ENCODE data around the gene SORCS2. TPM values are rescaled to one million over a fixed set of nuclear protein-coding genes. Genes with fewer than 3 reads are reported as not detected.

Gene SORCS2
- total RNA-seq, 4 donors from 2014 or later, result 1.1 to 2.5 (median 2.0) TPM

- no peak for DNase-seq
- Histone ChIP-seq H3K4me3 (no peak overlapping the region), H3K27ac (no peak overlapping the region), H3K36me3 (no peaks in the 10 kb centered on the region), H3K9me3 (no peaks in the 10 kb centered on the region), H3K27me3 (peaks cover 0 to 92% (median 0%) of the 10 kb centered on the region in 4 donors), H3K4me1 (peaks cover 0 to 29% (median 0%) of the 10 kb centered on the region in 3 donors)
- 28 to 45% methylated on average over 8 to 9 of the region's 19 CpGs for WGBS, 2 donors
- TF ChIP-seq POLR2A (IDR thresholded peaks at IDR 0.05) (no peak), CTCF (IDR thresholded peaks at IDR 0.05) (no peak)
- intact Hi-C loops (cut with DNase I), result no loop called here
These were observed 327.5 kb downstream of the SORCS2 start for GRCh38 chr4:7519638-7520376.

- TF ChIP-seq CTCF (IDR thresholded peaks at IDR 0.05) (no peak), POLR2A (IDR thresholded peaks at IDR 0.05) (no peak)
- intact Hi-C loops (cut with DNase I), result no loop called here
- 78% methylated on average over 6 of the region's 6 CpGs; no CpG with 5 or more reads in 1 of the 2 donors for WGBS, 2 donors
- Histone ChIP-seq H3K27me3 (peaks cover 0 to 88% (median 0%) of the 10 kb centered on the region in 4 donors), H3K9me3 (no peaks in the 10 kb centered on the region), H3K4me1 (peaks cover 0 to 19% (median 0%) of the 10 kb centered on the region in 3 donors), H3K36me3 (no peaks in the 10 kb centered on the region), H3K27ac (no peak overlapping the region), H3K4me3 (no peak overlapping the region)
- no peak for DNase-seq
These were observed 329.3 kb downstream of the SORCS2 start for GRCh38 chr4:7521666-7522065.

- 77 to 80% methylated on average over 5 to 6 of the region's 6 CpGs for WGBS, 2 donors
- TF ChIP-seq POLR2A (IDR thresholded peaks at IDR 0.05), result no peak
- TF ChIP-seq CTCF (IDR thresholded peaks at IDR 0.05), result no peak
- H3K27ac ChIP-seq, result no peak overlapping the region
- intact Hi-C loops (cut with DNase I), result no loop called here
- H3K36me3 ChIP-seq, result no peaks in the 10 kb centered on the region
- H3K9me3 ChIP-seq, result no peaks in the 10 kb centered on the region
- H3K4me3 ChIP-seq, result no peak overlapping the region
- DNase-seq, result no peak
- H3K4me1 ChIP-seq, result peaks cover 0 to 19% (median 0%) of the 10 kb centered on the region in 3 donors
- peaks cover 0 to 80% (median 0%) of the 10 kb centered on the region in 4 donors for H3K27me3 ChIP-seq
These were observed 330.3 kb downstream of the SORCS2 start for GRCh38 chr4:7522452-7523220.

- Histone ChIP-seq H3K27ac (no peak overlapping the region), H3K4me3 (no peak overlapping the region), H3K9me3 (no peaks in the 10 kb centered on the region), H3K27me3 (peaks cover 0 to 71% (median 0%) of the 10 kb centered on the region in 4 donors), H3K4me1 (peaks cover 0 to 18% (median 0%) of the 10 kb centered on the region in 3 donors), H3K36me3 (no peaks in the 10 kb centered on the region)
- no peak for DNase-seq
- WGBS, 2 donors, result 89 to 94% methylated on average over 7 to 11 of the region's 12 CpGs
- intact Hi-C loops (cut with DNase I), result no loop called here
- no peak for TF ChIP-seq CTCF (IDR thresholded peaks at IDR 0.05)
- TF ChIP-seq POLR2A (IDR thresholded peaks at IDR 0.05), result no peak
These were observed 331.2 kb downstream of the SORCS2 start for GRCh38 chr4:7523526-7523925.

Data from esophagus squamous epithelium (tissue), 5 donors.